ENCODE measurements around the gene SEC61G.

Gene SEC61G

GRCh38 chr7:54773472-54774399 is 14.7 kb upstream of the SEC61G start:
- peak overlapping the region; percentile 29 for H3K4me3 ChIP-seq (ENCODE audit: low read depth, low read length)
- in situ Hi-C loops (cut with HindIII; ENCODE audit: low sequenced_read_pairs): no loop called here
- TF ChIP-seq CTCF (IDR thresholded peaks at IDR 0.05; ENCODE audit: low read depth, low read length): peak; percentile 87
- DNase-seq (ENCODE audit: low read depth, low spot score): peak; percentile 84

GRCh38 chr7:54769203-54769602 is 10.2 kb upstream of the SEC61G start:
- no peak for TF ChIP-seq CTCF (IDR thresholded peaks at IDR 0.05; ENCODE audit: low read depth, low read length)
- in situ Hi-C loops (cut with HindIII; ENCODE audit: low sequenced_read_pairs): no loop called here
- H3K4me3 ChIP-seq (ENCODE audit: low read depth, low read length): no peak overlapping the region
- peak; percentile 4 for DNase-seq (ENCODE audit: low read depth, low spot score)

- in situ Hi-C loops (cut with HindIII; ENCODE audit: low sequenced_read_pairs): no loop called here
- TF ChIP-seq CTCF (IDR thresholded peaks at IDR 0.05; ENCODE audit: low read depth, low read length): no peak
- no peak for DNase-seq (ENCODE audit: low read depth, low spot score)
- no peak overlapping the region for H3K4me3 ChIP-seq (ENCODE audit: low read depth, low read length)
Observed at GRCh38 chr7:54764861-54765260, 5.8 kb upstream of the SEC61G start.

GRCh38 chr7:54757711-54758110 is 1.3 kb downstream of the SEC61G start:
- TF ChIP-seq CTCF (IDR thresholded peaks at IDR 0.05; ENCODE audit: low read depth, low read length): no peak
- in situ Hi-C loops (cut with HindIII; ENCODE audit: low sequenced_read_pairs): no loop called here
- H3K4me3 ChIP-seq (ENCODE audit: low read depth, low read length): peak overlapping the region; percentile 98

GRCh38 chr7:54749200-54749599 is 9.8 kb downstream of the SEC61G start:
- TF ChIP-seq CTCF (IDR thresholded peaks at IDR 0.05; ENCODE audit: low read depth, low read length): no peak
- in situ Hi-C loops (cut with HindIII; ENCODE audit: low sequenced_read_pairs): no loop called here
- no peak for DNase-seq (ENCODE audit: low read depth, low spot score)
- no peak overlapping the region for H3K4me3 ChIP-seq (ENCODE audit: low read depth, low read length)

More at GRCh38 chr7:54757711-54758110, 1.3 kb downstream of the SEC61G start:
- no peak for DNase-seq (ENCODE audit: low read depth, low spot score)

GRCh38 chr7:54747234-54747633 is 11.8 kb downstream of the SEC61G start:
- DNase-seq (ENCODE audit: low read depth, low spot score): no peak
- TF ChIP-seq CTCF (IDR thresholded peaks at IDR 0.05; ENCODE audit: low read depth, low read length): no peak
- in situ Hi-C loops (cut with HindIII; ENCODE audit: low sequenced_read_pairs): no loop called here
- no peak overlapping the region for H3K4me3 ChIP-seq (ENCODE audit: low read depth, low read length)

All from astrocyte of the spinal cord (primary cell).